ENCODE results near the gene PAPOLA. TPM values are rescaled to one million over a fixed set of nuclear protein-coding genes. Genes with fewer than 3 reads are reported as not detected.

The PAPOLA gene
- polyA plus RNA-seq, 2 of the 4 experiments (the other 2 are of a cell fraction): 105 to 273 TPM

DNA sequence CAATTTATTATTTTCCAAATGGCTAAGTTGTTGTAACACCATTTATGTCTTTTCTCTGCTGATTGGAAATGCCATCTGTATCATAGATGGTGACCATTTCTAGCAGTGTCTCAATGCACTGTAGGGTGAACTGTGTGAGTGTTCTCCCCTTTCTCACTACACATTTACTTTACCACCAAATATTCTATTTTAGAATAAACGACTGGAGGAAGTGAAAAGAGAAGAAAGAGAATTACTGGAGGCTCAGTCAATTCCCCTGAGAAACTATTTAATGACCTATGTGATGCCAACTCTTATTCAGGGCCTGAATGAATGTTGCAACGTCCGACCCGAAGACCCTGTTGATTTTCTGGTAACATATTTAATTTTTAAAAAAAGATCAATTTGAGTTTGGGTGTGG, 15.5 kb upstream of the PAPOLA start:
- POLR2A ChIA-PET: no interaction called here
- DNase-seq (ENCODE audit: low read depth in 1 of 2, low spot score in 1 of 2): no peak
- Histone ChIP-seq H3K9me3 (no peaks in the 10 kb centered on the region), H3K4me1 (no peaks in the 10 kb centered on the region), H3K27ac (no peak overlapping the region), H3K4me2 (no peak overlapping the region), H3K4me3 (no peak overlapping the region)
- no peak for TF ChIP-seq EP300 (IDR thresholded peaks at IDR 0.05)
- ATAC-seq: no peak
- WGBS (ENCODE audit: missing lambda C conversion rate): 68% methylated on average over 4 of the region's 4 CpGs
- CTCF ChIA-PET: interaction anchor here (0.6 kb wide), 2 partner anchors 16 to 180 kb away, joined by 3 read pairs; no protein-coding TSS in a partner anchor
- no peak for FAIRE-seq

DNA sequence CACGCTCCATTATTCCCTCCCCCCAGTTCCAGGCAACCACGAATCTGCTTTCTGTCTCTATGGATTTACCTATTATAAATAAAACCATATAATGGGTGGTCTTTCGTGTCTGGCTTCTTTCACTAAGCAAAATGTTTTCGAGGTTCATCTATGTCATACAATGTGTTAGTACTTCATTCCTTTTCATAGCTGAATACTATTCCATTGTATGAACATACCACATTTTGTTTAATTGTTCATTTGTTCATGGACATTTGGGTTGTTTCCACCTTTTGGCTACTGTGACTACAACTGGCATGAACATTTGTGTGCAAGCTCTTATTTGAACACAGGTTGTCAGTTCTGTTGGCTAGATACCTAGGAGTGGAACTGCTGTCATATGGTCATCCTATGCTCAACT, 12.9 kb upstream of the PAPOLA start:
- no peak overlapping the region for H3K27ac ChIP-seq
- ChIA-PET POLR2A (no interaction called here), CTCF (no interaction called here)
- H3K9me3 ChIP-seq: no peaks in the 10 kb centered on the region
- no peak overlapping the region for H3K4me2 ChIP-seq
- FAIRE-seq: no peak
- no peak for ATAC-seq
- no peaks in the 10 kb centered on the region for H3K4me1 ChIP-seq
- no peak overlapping the region for H3K4me3 ChIP-seq
- TF ChIP-seq KDM1A (IDR thresholded peaks at IDR 0.05; ENCODE audit: low read depth) (no peak), RARB (CRISPR knock-in tag; IDR thresholded peaks at IDR 0.05) (no peak), CHD2 (IDR thresholded peaks at IDR 0.05; ENCODE audit: low read length, partially characterized antibody) (no peak), TFCP2L1 (CRISPR knock-in tag; IDR thresholded peaks at IDR 0.05) (no peak), MAZ (IDR thresholded peaks at IDR 0.05; ENCODE audit: borderline replicate concordance, low read depth, low read length) (no peak), KDM5A (IDR thresholded peaks at IDR 0.05) (no peak), RNF2 (IDR thresholded peaks at IDR 0.05; ENCODE audit: borderline replicate concordance, low read depth) (no peak), EHMT2 (IDR thresholded peaks at IDR 0.05; ENCODE audit: low read depth) (no peak), CBX8 (IDR thresholded peaks at IDR 0.05) (no peak), CEBPB (IDR thresholded peaks at IDR 0.05) (no peak), ZFP36 (IDR thresholded peaks at IDR 0.05; ENCODE audit: borderline replicate concordance, partially characterized antibody) (no peak), POLR2AphosphoS2 (conservative IDR thresholded peaks at IDR 0.05; ENCODE audit: low read length) (no peak), MYC (IDR thresholded peaks at IDR 0.05; ENCODE audit: borderline replicate concordance, low read length) (no peak), NR3C1 (IDR thresholded peaks at IDR 0.05) (no peak), ESRRA (IDR thresholded peaks at IDR 0.05; ENCODE audit: borderline replicate concordance, low read length) (no peak)
- TF ChIP-seq, protein P1, sequence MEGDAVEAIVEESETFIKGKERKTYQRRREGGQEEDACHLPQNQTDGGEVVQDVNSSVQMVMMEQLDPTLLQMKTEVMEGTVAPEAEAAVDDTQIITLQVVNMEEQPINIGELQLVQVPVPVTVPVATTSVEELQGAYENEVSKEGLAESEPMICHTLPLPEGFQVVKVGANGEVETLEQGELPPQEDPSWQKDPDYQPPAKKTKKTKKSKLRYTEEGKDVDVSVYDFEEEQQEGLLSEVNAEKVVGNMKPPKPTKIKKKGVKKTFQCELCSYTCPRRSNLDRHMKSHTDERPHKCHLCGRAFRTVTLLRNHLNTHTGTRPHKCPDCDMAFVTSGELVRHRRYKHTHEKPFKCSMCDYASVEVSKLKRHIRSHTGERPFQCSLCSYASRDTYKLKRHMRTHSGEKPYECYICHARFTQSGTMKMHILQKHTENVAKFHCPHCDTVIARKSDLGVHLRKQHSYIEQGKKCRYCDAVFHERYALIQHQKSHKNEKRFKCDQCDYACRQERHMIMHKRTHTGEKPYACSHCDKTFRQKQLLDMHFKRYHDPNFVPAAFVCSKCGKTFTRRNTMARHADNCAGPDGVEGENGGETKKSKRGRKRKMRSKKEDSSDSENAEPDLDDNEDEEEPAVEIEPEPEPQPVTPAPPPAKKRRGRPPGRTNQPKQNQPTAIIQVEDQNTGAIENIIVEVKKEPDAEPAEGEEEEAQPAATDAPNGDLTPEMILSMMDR (IDR thresholded peaks at IDR 0.05): no peak
- TF ChIP-seq, protein P2, sequence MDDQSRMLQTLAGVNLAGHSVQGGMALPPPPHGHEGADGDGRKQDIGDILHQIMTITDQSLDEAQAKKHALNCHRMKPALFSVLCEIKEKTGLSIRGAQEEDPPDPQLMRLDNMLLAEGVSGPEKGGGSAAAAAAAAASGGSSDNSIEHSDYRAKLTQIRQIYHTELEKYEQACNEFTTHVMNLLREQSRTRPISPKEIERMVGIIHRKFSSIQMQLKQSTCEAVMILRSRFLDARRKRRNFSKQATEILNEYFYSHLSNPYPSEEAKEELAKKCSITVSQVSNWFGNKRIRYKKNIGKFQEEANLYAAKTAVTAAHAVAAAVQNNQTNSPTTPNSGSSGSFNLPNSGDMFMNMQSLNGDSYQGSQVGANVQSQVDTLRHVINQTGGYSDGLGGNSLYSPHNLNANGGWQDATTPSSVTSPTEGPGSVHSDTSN (IDR thresholded peaks at IDR 0.05): no peak
- TF ChIP-seq, protein P3, sequence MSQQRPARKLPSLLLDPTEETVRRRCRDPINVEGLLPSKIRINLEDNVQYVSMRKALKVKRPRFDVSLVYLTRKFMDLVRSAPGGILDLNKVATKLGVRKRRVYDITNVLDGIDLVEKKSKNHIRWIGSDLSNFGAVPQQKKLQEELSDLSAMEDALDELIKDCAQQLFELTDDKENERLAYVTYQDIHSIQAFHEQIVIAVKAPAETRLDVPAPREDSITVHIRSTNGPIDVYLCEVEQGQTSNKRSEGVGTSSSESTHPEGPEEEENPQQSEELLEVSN (IDR thresholded peaks at IDR 0.05; ENCODE audit: borderline replicate concordance, low read depth): no peak
- DNase-seq (ENCODE audit: low read depth in 1 of 2, low spot score in 1 of 2): no peak
- 51% methylated on average over 4 of the region's 4 CpGs for WGBS (ENCODE audit: missing lambda C conversion rate)

DNA sequence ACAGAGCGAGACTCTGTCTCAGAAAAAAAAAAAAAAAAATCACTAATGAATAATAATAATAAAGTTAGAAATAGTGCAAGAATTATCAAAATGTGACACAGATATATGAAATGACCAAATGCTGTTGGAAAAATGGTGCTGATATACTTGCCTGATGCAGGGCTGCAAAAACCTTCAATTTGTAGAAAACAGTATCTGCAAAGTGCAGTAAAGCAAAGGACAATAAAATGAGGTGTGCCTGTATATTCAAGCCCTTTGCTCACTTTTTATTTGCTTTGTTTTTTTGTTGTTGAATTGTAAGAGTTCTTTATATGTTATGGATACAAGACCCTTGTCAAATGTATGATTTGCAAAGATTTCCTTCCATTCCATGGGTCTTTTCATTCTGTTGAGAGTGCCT, 9.0 kb upstream of the PAPOLA start:
- POLR2A ChIA-PET: no interaction called here
- no peak for ATAC-seq
- no peak for DNase-seq (ENCODE audit: low read depth in 1 of 2, low spot score in 1 of 2)
- FAIRE-seq: no peak
- WGBS (ENCODE audit: missing lambda C conversion rate): 89% methylated on average over 1 of the region's 1 CpG
- no peaks in the 10 kb centered on the region for H3K4me1 ChIP-seq
- no peak overlapping the region for H3K4me3 ChIP-seq
- H3K9me3 ChIP-seq: no peaks in the 10 kb centered on the region
- no peak overlapping the region for H3K4me2 ChIP-seq
- H3K27ac ChIP-seq: no peak overlapping the region
- CTCF ChIA-PET: interaction anchor here (1.7 kb wide), 1 partner anchor 10 kb away, joined by 5 read pairs; no protein-coding TSS in a partner anchor
- TF ChIP-seq HOXB13 (CRISPR knock-in tag; IDR thresholded peaks at IDR 0.05; ENCODE audit: low read depth) (no peak), PHF8 (IDR thresholded peaks at IDR 0.05; ENCODE audit: borderline replicate concordance, low read depth) (no peak), RNF2 (IDR thresholded peaks at IDR 0.05; ENCODE audit: borderline replicate concordance, low read depth) (no peak), FOSL2 (IDR thresholded peaks at IDR 0.05) (no peak), FOSL2 (CRISPR knock-in tag; IDR thresholded peaks at IDR 0.05) (no peak), ZNF302 (CRISPR knock-in tag; IDR thresholded peaks at IDR 0.05) (no peak), EHMT2 (IDR thresholded peaks at IDR 0.05; ENCODE audit: low read depth) (no peak), TFCP2L1 (CRISPR knock-in tag; IDR thresholded peaks at IDR 0.05) (no peak), NFE2L2 (conservative IDR thresholded peaks at IDR 0.05; ENCODE audit: low read length) (no peak)
- TF ChIP-seq, protein P4, sequence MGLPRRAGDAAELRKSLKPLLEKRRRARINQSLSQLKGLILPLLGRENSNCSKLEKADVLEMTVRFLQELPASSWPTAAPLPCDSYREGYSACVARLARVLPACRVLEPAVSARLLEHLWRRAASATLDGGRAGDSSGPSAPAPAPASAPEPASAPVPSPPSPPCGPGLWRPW (IDR thresholded peaks at IDR 0.05): no peak
- TF ChIP-seq, protein P5, sequence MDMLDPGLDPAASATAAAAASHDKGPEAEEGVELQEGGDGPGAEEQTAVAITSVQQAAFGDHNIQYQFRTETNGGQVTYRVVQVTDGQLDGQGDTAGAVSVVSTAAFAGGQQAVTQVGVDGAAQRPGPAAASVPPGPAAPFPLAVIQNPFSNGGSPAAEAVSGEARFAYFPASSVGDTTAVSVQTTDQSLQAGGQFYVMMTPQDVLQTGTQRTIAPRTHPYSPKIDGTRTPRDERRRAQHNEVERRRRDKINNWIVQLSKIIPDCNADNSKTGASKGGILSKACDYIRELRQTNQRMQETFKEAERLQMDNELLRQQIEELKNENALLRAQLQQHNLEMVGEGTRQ (IDR thresholded peaks at IDR 0.05): no peak
